SK-N-MC (cell line): ENCODE measurements around the gene DLEC1.

Experiments
- DNase-seq: peaks from one replicate; pipeline ENCODE4 v3.0.0-alpha.2; 2011; ENCODE audit warnings: low read depth, low spot score
- H3K27ac ChIP-seq: fragments of 200-600 bp; sonication (generic); 2 replicates; pipeline ENCODE4 v1.5.1; 2016; ENCODE audit warnings: mixed run types
- H3K36me3 ChIP-seq: fragments of 200-600 bp; sonication (generic); 2 replicates; pipeline ENCODE4 v1.6.1; 2017; ENCODE audit warnings: antibody characterized with exemption, low read length, mixed read lengths; ENCODE audit not compliant: insufficient read depth
- H3K4me3 ChIP-seq: fragments of 200-600 bp; sonication (generic); 2 replicates; pipeline ENCODE4 v1.5.1; 2016
- H3K9ac ChIP-seq: fragments of 200-600 bp; sonication (generic); 2 replicates; pipeline ENCODE4 v1.8.0; 2017; ENCODE audit warnings: mixed run types, mixed read lengths; ENCODE audit not compliant: insufficient read length
- H3K9me3 ChIP-seq: fragments of 200-600 bp; sonication (generic); 2 replicates; pipeline ENCODE4 v1.6.1; 2017; ENCODE audit warnings: low read depth, mild to moderate bottlenecking, antibody characterized with exemption, low read length, moderate library complexity, mixed read lengths
- EZH2 ChIP-seq: fragments of 200-600 bp; sonication (generic); IDR thresholded peaks from one replicate; pipeline ENCODE4 v1.6.1; 2017; ENCODE audit warnings: antibody characterized with exemption
- FOXP2 ChIP-seq: optimal IDR thresholded peaks from 2 replicates; pipeline ENCODE3; 2011; ENCODE audit warnings: mild to moderate bottlenecking, moderate library complexity; ENCODE audit not compliant: insufficient read depth; ENCODE audit errors: extremely low read length, control extremely low read depth
- POLR2AphosphoS5 ChIP-seq: IDR thresholded peaks from 2 replicates; pipeline ENCODE4 v1.6.1; 2012; ENCODE audit warnings: mild to moderate bottlenecking, low read depth, low read length, borderline replicate concordance

The DLEC1 gene

DNA sequence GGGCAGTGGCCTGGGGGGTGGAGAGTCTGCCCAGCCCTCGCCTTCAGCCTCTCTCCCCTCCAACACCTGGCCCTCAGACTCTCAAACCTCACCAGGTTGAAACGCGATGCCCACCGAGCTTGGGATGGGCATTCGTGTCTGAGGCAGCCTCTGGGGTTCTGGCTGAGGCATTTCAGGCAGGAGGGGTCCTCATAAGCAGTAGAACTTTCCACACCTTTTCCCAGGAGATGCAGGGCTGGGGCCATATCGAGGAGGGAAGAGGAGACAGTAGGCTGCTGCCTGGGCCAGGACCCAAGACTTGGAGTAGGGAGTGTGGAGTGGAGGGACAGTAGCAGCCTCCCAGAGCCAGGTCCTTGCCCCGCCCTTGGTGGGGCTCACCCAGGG lies 73.4 kb downstream of the DLEC1 start:
- H3K27ac ChIP-seq = no peak overlapping the region
- no peak overlapping the region for H3K9ac ChIP-seq
- TF ChIP-seq EZH2 (no peak), FOXP2 (no peak), POLR2AphosphoS5 (no peak)
- no peak for DNase-seq
- H3K9me3 ChIP-seq = no peaks in the 10 kb centered on the region
- no peaks in the 10 kb centered on the region for H3K36me3 ChIP-seq
- H3K4me3 ChIP-seq = no peak overlapping the region

DNA sequence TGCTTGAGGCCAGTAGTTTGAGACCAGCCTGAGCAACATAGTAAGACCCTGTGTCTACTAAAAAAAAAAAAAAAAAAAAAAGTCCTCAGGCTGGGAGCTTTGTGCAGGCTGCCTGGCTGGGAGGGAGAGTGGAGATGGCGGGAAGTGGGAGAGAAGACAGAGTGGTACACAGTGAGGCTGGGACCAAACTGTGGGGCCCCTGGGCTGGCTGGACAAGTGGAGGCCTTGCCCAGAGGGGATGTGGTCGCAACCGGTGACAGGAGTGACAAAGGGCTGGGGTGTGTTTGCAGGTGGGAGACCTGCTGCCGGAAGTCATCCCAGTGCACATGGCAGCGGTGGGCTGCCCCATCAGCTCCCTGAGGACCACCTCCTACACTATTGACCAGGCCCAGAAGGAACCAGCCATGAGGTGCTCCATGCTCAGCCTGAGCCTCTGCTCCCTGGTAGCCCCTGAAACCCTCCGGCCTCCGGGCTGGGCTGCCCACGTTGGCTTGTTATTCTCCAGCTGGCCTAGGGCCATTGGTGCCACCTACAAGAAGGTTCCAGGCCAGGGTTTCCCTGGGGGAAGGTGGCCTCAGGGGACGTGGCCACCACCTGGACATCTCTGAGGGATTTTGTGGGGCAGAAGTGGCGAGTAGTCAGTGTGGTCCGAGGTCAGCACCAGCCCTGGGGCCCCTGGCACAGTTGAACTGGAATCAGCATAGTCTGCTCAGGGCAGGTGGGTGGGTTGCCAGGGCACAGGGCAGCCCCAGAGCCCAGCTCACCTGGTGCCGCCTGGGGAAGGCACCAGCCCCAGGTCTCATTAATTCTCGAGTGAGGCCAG lies 75.3 kb downstream of the DLEC1 start:
- no peaks in the 10 kb centered on the region for H3K9me3 ChIP-seq
- no peak overlapping the region for H3K4me3 ChIP-seq
- no peaks in the 10 kb centered on the region for H3K36me3 ChIP-seq
- TF ChIP-seq EZH2 (no peak), FOXP2 (no peak)
- DNase-seq = no peak
- H3K9ac ChIP-seq = no peak overlapping the region
- H3K27ac ChIP-seq = no peak overlapping the region

DNA sequence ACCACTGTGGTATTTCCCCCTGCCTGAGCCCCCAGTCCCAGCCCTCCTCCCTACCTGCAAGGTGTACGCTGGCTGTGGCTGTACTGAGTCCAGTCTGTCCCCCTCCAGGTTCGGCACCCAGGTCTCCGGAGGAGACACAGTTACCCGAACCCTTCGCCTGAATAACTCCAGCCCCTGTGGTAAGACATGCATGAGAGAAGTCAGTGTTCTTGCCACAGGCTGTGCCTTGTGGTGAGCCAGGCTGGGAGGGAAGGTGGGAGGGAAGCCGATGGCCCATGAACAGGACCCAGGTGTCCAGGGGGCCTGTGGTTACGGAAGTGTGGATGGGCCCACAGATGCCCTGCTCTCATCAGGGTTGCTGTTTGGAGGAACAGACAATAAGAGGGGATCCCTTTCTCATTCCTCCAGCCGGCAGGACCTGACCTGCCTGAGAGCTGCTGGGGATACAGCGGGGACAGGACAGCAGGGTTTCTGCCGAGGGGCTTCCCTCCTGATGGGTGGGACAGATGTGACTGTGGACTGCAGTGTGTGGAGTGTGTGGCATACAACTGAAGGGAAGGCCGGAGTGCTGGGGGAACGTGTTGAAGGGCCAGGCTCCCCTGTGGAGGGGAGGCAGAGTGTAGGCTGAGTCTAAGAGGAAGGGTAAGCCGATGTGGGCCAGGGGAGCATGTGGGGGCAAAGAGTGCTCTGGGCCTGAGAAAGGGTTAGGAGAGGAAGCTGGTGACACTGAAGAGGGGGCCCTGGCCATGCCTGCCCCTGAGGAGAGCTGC lies 76.1 kb downstream of the DLEC1 start:
- Histone ChIP-seq H3K27ac (no peak overlapping the region), H3K9ac (no peak overlapping the region), H3K36me3 (no peaks in the 10 kb centered on the region), H3K4me3 (no peak overlapping the region), H3K9me3 (no peaks in the 10 kb centered on the region)
- TF ChIP-seq FOXP2 = no peak
- TF ChIP-seq POLR2AphosphoS5 = no peak
- TF ChIP-seq EZH2 = no peak
- no peak for DNase-seq

DNA sequence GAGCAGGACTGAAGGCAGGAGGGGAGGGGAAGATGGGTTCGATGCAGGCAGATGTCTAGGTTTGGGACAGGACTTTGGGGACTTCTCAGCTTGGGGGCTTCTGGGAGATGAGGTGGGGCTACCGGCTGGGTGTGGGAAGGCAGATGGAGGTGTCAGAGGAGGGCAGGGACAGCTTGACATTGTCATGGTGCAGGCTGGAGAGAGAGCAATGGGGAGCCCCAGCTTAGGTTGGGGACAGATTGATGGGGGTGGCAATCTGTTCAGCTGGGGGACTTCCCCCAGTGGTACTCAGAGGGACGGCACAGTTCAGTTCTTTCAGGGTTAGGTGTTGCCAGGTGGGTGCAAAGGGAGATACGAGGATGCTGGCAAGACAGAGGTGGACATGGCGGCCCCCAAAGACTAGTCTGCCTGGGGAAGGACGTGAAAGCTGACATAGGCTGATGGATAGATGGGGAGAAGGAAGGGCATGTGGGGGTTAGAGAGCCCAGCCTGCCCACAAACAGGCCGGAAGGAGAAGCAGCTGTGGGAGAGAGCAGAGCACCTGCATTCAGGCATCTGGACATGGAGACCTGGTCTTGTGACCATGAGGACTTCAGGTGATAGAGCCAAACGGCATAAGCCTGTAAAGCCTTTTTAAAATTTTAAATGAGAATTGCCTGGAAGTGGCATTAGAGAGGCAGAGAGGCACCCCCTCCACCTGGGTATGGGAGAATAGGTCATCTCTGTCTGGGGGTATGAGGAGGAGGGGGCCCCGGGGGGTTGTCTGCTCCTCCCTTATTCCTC lies 76.8 kb downstream of the DLEC1 start:
- Histone ChIP-seq H3K36me3 (no peaks in the 10 kb centered on the region), H3K9ac (no peak overlapping the region), H3K9me3 (no peaks in the 10 kb centered on the region), H3K4me3 (no peak overlapping the region), H3K27ac (no peak overlapping the region)
- TF ChIP-seq POLR2AphosphoS5 = no peak
- no peak for TF ChIP-seq EZH2
- TF ChIP-seq FOXP2 = no peak
- DNase-seq = no peak

DNA sequence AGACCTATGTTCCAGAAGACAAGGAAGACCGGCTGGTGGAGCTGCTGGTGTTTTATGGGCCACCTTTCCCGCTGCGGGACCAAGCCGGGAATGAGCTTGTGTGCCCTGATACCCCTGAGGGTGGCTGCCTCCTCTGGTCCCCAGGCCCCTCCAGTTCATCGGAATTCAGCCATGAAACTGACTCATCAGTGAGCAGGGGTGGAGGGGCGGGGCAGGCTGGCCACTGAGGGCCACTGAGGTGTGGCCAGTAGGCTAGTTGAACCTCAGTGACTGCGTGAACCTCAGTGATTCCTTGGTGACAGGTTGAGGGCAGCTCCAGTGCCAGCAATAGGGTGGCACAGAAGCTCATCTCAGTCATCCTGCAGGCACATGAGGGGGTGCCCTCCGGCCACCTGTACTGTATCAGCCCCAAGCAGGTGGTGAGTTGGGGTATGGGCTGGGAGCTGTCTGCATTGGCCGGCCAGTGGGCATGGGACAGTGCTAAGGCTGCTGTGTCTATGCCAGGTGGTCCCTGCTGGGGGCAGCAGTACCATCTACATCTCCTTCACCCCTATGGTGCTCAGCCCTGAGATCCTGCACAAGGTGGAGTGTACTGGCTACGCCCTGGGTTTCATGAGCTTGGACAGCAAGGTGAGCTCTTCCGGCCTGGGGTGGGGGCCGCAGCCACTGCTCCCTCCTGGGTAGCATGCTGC lies 77.6 kb downstream of the DLEC1 start:
- no peak for DNase-seq

DNA sequence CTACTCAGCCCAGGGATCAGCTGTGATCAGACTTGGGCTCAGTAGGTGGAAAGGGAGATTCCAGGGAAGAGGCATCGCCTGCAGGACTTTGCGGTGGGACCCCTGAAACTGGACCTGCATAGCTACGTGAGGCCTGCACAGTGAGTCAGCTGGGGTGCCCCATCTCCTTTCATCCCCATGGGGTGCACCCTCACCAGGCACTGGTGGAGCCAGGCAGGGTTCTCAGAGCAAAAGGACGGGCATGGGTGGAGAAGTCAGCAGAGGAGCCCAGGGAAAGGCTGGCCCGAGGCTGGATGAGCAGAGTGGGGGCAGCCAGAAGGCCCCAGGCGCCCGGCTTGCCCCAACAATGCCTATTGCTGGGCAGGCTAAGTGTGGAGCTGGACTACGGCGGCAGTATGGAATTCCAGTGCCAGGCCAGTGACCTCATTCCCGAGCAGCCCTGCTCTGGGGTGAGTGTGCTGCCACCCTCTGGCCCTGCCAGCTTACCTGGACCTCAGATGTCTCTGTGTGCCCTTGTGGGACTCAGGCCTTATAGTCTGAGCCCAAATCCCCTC lies 78.2 kb downstream of the DLEC1 start:
- Histone ChIP-seq H3K9me3 (no peaks in the 10 kb centered on the region), H3K9ac (no peak overlapping the region), H3K36me3 (no peaks in the 10 kb centered on the region; the same call in 1 of the 2 replicates), H3K4me3 (no peak overlapping the region), H3K27ac (no peak overlapping the region)
- DNase-seq = no peak
- TF ChIP-seq EZH2 (no peak), FOXP2 (no peak), POLR2AphosphoS5 (no peak)

More for the DNA sequence above, 77.6 kb downstream of the DLEC1 start:
- Histone ChIP-seq H3K27ac (no peak overlapping the region), H3K9ac (no peak overlapping the region), H3K9me3 (no peaks in the 10 kb centered on the region), H3K36me3 (no peaks in the 10 kb centered on the region), H3K4me3 (no peak overlapping the region)
- TF ChIP-seq EZH2 = no peak
- TF ChIP-seq POLR2AphosphoS5 = no peak
- no peak for TF ChIP-seq FOXP2

DNA sequence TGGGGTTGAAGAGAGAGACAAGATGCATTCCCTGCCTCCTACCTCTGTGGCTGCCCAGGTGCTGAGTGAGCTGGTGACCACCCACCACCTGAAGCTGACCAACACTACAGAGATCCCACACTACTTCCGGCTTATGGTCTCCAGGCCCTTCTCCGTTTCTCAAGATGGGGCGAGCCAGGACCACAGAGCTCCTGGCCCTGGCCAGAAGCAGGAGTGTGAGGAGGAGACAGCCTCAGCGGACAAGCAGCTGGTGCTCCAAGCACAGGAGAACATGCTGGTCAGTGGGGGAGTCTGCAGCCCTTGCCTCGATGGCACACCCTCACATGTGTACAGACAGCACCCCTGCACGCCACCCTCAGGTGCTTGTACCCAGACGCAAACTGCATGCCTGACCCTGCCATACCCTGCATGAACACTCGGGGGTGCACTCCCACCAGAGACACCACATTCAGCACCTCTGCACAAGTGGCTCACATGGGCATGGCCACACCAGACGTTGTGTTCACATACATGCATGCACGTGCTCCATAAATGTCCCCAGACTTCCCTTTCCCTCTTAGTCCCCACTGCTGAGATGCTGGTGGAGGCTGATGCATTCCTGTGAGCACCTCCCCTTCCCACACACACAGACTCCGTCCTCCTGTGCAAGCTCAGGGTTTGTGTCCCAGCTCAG lies 78.9 kb downstream of the DLEC1 start:
- H3K9ac ChIP-seq = no peak overlapping the region
- no peak overlapping the region for H3K4me3 ChIP-seq
- no peaks in the 10 kb centered on the region; the same call in 1 of the 2 replicates for H3K36me3 ChIP-seq
- no peak overlapping the region for H3K27ac ChIP-seq
- H3K9me3 ChIP-seq = no peaks in the 10 kb centered on the region
- TF ChIP-seq EZH2 (no peak), POLR2AphosphoS5 (no peak), FOXP2 (no peak)
- no peak for DNase-seq
